Measurements from ENCODE around the gene PPP1R12C.

DNA sequence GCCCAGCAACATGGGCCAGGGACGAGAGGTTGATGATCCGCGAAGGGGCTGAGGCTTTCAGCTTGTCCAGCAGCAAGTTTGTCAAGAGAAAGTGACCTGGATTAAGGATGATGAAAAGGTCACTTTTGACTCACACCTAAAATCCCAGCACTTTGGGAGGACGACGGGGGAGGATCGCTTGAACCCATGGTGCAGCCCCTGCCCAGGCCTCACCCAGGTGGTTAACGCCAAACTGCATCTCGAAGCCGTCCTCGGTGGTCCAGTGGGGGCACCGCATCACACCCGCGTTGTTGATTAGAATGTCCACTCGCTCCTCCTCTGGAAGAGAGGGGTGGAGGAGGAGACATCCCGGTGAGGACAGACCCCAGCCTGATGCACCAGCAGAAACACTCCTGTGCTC is 69.0 kb downstream of the PPP1R12C start:
- no peak for TF ChIP-seq CTCF (conservative IDR thresholded peaks at IDR 0.05; ENCODE audit: low read length)
- no peak for TF ChIP-seq EZH2phosphoT487 (IDR thresholded peaks at IDR 0.05; ENCODE audit: borderline replicate concordance)

Data from Loucy (cell line).